Measurements from ENCODE around the gene CENPI. TPM values are rescaled to one million over a fixed set of nuclear protein-coding genes. Genes with fewer than 3 reads are reported as not detected.

The CENPI gene
- total and polyA plus RNA-seq, 12 donors, result 0.15 to 2.5 (median 0.47) TPM

DNA sequence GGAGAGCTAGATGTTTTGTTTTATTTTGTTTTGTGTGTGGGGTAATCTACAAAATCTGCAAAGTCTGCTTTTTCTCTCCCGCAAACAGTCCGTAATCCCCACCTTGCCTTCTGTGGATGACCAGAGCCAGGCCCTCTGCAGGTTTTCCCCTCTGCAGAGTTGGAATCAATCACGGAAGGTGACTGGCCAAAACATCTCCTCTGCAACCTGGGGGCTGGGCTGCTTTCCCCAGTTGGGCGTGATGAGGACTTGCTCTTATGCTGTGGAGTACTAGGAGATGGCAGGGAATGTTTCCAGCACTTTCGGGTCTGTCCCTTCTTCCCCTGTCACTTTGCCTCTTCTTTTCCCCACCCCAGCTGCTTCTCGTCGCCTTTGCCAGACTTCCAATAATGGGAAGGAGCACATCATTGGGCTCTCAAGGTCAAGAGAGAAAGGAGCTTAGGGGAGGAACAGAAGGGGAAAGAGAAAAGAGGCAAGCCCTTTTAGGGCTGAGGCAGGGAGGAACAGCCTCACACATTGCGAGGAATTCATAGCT is 18.2 kb upstream of the CENPI start:
- no peaks in the 10 kb centered on the region for H3K4me1 ChIP-seq
- ATAC-seq, result no peak
- WGBS, 2 donors, result 34 to 57% methylated on average over 8 of the region's 8 CpGs
- TF ChIP-seq, protein P1, sequence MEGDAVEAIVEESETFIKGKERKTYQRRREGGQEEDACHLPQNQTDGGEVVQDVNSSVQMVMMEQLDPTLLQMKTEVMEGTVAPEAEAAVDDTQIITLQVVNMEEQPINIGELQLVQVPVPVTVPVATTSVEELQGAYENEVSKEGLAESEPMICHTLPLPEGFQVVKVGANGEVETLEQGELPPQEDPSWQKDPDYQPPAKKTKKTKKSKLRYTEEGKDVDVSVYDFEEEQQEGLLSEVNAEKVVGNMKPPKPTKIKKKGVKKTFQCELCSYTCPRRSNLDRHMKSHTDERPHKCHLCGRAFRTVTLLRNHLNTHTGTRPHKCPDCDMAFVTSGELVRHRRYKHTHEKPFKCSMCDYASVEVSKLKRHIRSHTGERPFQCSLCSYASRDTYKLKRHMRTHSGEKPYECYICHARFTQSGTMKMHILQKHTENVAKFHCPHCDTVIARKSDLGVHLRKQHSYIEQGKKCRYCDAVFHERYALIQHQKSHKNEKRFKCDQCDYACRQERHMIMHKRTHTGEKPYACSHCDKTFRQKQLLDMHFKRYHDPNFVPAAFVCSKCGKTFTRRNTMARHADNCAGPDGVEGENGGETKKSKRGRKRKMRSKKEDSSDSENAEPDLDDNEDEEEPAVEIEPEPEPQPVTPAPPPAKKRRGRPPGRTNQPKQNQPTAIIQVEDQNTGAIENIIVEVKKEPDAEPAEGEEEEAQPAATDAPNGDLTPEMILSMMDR (IDR thresholded peaks at IDR 0.05), result no peak
- H3K9me3 ChIP-seq, result peaks cover 0 to 1% (median 0%) of the 10 kb centered on the region in 11 donors
- H3K4me3 ChIP-seq, result peak overlapping the region in 4 of 10 donors; percentile 42 to 47 (median 43)
- H3K27me3 ChIP-seq, result peaks cover 0 to 72% (median 0%) of the 10 kb centered on the region in 7 donors
- no peaks in the 10 kb centered on the region for H3K36me3 ChIP-seq
- intact Hi-C loops (cut with DNase I), result no loop called here
- DNase-seq, result no peak
- no peak overlapping the region for H3K27ac ChIP-seq

DNA sequence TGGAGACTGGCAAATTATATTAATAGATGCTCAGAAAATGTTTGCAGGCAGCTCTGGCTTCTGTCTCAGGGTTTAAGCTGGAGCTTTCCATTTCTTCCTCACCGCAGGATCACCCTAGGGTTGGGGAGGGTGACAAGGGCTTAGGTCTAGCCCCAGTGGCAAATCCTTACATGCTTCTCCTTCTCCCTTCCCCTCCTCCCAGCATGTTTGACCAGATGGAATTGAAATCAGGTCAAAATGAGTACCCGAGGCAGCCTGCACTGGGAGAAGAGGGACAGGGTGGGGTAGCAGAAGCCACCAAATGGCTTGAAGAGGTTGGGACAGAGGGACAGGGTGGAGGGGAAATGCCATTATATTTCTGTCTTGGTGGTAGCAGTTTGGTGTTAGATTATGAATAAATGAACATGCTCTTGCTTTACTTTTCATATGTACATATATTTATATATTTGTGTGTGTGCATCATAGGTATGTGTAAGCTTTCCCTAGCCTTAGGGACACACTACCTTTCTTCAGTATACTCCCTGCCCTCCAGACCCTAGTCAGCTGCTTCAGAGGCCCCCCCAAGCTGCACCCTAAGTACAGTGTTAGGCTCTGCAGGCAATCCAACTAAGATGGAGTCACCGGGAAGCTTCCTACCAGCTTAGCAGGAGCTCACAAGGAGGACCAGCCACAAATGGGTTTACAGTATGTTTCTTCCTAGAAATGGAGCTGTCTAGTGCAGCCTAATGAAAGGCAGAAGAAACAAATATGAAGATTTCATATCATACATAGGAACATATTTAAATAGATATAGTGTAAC is 17.5 kb upstream of the CENPI start:
- ATAC-seq (no peak), DNase-seq (no peak)
- Histone ChIP-seq H3K9me3 (no peaks in the 10 kb centered on the region), H3K27ac (no peak overlapping the region), H3K4me3 (no peak overlapping the region), H3K27me3 (peaks cover 0 to 78% (median 0%) of the 10 kb centered on the region in 7 donors), H3K4me1 (no peaks in the 10 kb centered on the region), H3K36me3 (no peaks in the 10 kb centered on the region)
- intact Hi-C loops (cut with DNase I), result no loop called here
- TF ChIP-seq, protein P1 (IDR thresholded peaks at IDR 0.05), result no peak
- WGBS, 2 donors, result 48 to 96% methylated on average over 2 to 3 of the region's 3 CpGs

DNA sequence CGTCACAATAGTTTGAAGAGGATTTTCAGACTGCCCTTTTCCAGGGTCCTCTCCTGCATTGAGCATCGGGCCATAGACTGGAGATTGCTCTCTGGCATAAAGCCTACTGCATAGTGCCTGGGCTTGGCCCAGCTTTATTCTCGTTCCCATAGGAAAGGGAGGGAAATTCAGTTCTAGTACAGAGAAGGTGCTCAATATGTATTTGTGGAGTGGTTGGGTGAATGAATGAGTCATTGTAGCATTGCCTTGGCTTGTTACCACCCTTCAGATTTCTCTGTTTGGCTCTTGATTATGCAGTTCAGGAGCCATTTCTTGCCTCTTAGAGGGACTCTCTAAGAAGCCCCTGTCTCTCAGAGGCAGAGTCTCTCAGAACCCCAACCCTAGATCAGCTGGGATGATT is 16.8 kb upstream of the CENPI start:
- ATAC-seq (no peak), DNase-seq (no peak)
- WGBS, 2 donors, result 65 to 73% methylated on average over 3 of the region's 3 CpGs
- Histone ChIP-seq H3K36me3 (no peaks in the 10 kb centered on the region), H3K4me3 (no peak overlapping the region), H3K4me1 (no peaks in the 10 kb centered on the region), H3K27me3 (peaks cover 0 to 81% (median 0%) of the 10 kb centered on the region in 7 donors), H3K27ac (no peak overlapping the region), H3K9me3 (no peaks in the 10 kb centered on the region)
- TF ChIP-seq, protein P1 (IDR thresholded peaks at IDR 0.05), result no peak
- intact Hi-C loops (cut with DNase I), result no loop called here

DNA sequence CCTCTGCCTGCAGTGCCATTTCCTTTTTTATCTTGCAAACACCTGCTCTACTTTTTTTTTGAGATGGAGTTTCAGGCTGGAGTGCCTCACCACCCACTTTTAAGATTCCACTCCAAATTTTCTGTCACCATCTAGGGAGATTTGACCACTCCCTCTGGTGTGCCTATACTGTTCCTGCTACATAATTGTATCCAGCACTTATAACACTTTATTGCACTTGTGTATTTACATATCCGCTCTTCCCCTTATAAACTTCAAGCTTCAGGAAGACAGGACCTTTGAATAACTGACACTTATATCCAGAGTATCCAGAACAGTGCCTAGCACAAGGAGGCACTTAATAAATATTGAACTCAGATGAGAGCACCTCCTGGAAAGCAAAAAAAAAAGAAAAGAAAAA is 6.2 kb upstream of the CENPI start:
- H3K4me1 ChIP-seq, result no peaks in the 10 kb centered on the region
- no peaks in the 10 kb centered on the region for H3K9me3 ChIP-seq
- H3K27me3 ChIP-seq, result peaks cover 0 to 7% (median 0%) of the 10 kb centered on the region in 7 donors
- WGBS, 2 donors, result 90 to 100% methylated on average over 1 of the region's 1 CpG
- intact Hi-C loops (cut with DNase I), result no loop called here
- no peak for ATAC-seq
- no peak overlapping the region for H3K27ac ChIP-seq
- DNase-seq, result no peak
- TF ChIP-seq, protein P1 (IDR thresholded peaks at IDR 0.05), result no peak
- no peak overlapping the region for H3K4me3 ChIP-seq
- no peaks in the 10 kb centered on the region for H3K36me3 ChIP-seq
